GM19452 (cell line): ENCODE results near the gene FXYD4.
"Not testable (repeated sequence)": the region's sequence is repeated elsewhere in the genome, so short reads cannot be mapped to it uniquely, and the experiment has no call there.

ENCODE experiments used
- ATAC-seq: cut with Tn5 transposase; IDR thresholded peaks from one replicate; pipeline ENCODE4 v1.9.1; 2021; ENCODE audit not compliant: unreplicated experiment

FXYD4 gene

GRCh38 chr10:43410345-43410744 is 38.9 kb downstream of the FXYD4 start:
- ATAC-seq = no peak

GRCh38 chr10:43411536-43411935 is 40.1 kb downstream of the FXYD4 start:
- no peak for ATAC-seq

GRCh38 chr10:43415544-43415943 is 44.1 kb downstream of the FXYD4 start:
- ATAC-seq = no peak

- no peak for ATAC-seq
These were observed 46.7 kb downstream of the FXYD4 start for GRCh38 chr10:43417950-43418768.

GRCh38 chr10:43419997-43420368 is 48.5 kb downstream of the FXYD4 start:
- no peak for ATAC-seq

GRCh38 chr10:43420369-43421200 is 49.1 kb downstream of the FXYD4 start:
- peak; percentile 83 for ATAC-seq

GRCh38 chr10:43421201-43421507 is 49.7 kb downstream of the FXYD4 start:
- ATAC-seq = no peak

GRCh38 chr10:43421519-43421918 is 50.1 kb downstream of the FXYD4 start:
- no peak for ATAC-seq

- not testable (repeated sequence) for ATAC-seq
These were observed 50.5 kb downstream of the FXYD4 start for GRCh38 chr10:43421944-43422343.

GRCh38 chr10:43424416-43424815 is 53.0 kb downstream of the FXYD4 start:
- ATAC-seq = no peak
